Mesodermal cell (in vitro differentiated cells): ENCODE results near the gene DPM2. TPM values are rescaled to one million over a fixed set of nuclear protein-coding genes. Genes with fewer than 3 reads are reported as not detected.

Experiments
- H3K27ac ChIP-seq: 2 replicates; pipeline ENCODE4 v1.7.0; 2013; ENCODE audit warnings: mild to moderate bottlenecking, low read depth, low read length, moderate library complexity; ENCODE audit not compliant: severe bottlenecking
- H3K36me3 ChIP-seq: 2 replicates; pipeline ENCODE4 v1.7.1; 2013; ENCODE audit warnings: mild to moderate bottlenecking, low read length, moderate library complexity; ENCODE audit not compliant: control insufficient read depth, insufficient read depth
- H3K4me1 ChIP-seq: one replicate; pipeline ENCODE4 v1.7.1; 2013; ENCODE audit warnings: mild to moderate bottlenecking, low read length; ENCODE audit not compliant: insufficient read depth, control insufficient read depth, poor library complexity, severe bottlenecking
- H3K4me3 ChIP-seq: 2 replicates; pipeline ENCODE4 v1.7.0; 2013; ENCODE audit warnings: low read length, control low read depth, mild to moderate bottlenecking; ENCODE audit not compliant: insufficient read depth, poor library complexity, severe bottlenecking; ENCODE audit errors: extremely low read depth
- H3K9me3 ChIP-seq: 2 replicates; pipeline ENCODE4 v1.7.1; 2013; ENCODE audit warnings: mild to moderate bottlenecking, low read length, moderate library complexity; ENCODE audit not compliant: control insufficient read depth
- WGBS, 2 experiments: methylation state at CpG; one replicate each; pipeline ENCODE4 v1.1.5; 2013; ENCODE audit warnings: missing lambda C conversion rate in 2 of 2; ENCODE audit not compliant: insufficient coverage in 2 of 2; 5-methylcytosine and 5-hydroxymethylcytosine counted together
- polyA plus RNA-seq, 2 experiments: library from polyadenylated mRNA; stranded (reverse); fragments of 50-300 nt; gene quantifications; one replicate each; pipeline ENCODE4 v1.2.3, GENCODE V29; 2013

Gene DPM2, protein sequence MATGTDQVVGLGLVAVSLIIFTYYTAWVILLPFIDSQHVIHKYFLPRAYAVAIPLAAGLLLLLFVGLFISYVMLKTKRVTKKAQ
- polyA plus RNA-seq (2013, experiment 1 of 2), result 36.4 TPM
- polyA plus RNA-seq (2013, experiment 2 of 2), result 27.3 TPM

DNA sequence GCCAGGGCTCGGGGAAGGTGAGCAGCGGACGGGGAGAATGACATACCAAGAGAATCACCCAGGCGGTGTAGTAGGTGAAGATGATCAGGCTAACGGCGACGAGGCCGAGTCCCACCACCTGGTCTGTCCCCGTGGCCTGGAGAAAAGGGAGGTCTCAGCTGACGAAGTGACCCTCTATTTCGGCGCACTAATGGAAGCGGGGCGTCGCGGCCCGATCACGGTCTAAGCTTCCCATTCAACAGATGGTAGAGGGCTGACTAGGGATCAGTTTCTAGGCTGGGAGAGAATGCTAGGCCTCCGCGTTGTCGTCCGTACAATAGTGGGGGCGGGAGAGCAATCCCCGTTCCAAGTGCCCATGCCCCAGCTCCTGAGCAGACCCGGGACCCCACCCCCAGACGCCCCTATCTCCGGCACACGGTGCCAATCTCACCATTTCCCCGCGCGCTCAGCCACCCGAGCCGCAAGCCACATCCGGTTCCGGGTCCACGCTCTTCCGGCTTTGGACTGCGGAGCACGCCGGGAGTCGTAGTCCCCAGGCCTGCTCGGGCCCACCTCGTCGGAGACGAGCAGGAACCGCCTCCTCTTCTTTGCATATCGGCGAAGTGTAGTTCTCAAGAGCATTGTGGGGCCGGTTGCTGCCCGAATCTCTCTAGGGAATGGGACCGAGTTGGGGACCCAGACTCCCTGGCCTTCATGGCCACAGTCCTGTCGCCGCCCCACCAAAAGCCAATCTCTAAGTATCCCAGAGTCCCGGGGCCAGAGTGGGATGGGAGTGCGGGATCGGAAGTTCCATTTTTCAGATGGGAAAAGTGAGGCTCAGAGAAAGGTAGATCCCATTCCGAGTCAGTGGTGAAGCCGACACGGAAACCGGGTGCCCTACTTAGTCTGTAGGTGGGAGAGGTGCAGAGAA, at the start of gene DPM2:
Gene DPM2 (minus strand): TSS at position 467 of the 910 bp plus-strand sequence. CDS start 34 bp downstream, at position 433.
- H3K27ac ChIP-seq, result peak within 1 kb of the TSS; percentile 1

DNA sequence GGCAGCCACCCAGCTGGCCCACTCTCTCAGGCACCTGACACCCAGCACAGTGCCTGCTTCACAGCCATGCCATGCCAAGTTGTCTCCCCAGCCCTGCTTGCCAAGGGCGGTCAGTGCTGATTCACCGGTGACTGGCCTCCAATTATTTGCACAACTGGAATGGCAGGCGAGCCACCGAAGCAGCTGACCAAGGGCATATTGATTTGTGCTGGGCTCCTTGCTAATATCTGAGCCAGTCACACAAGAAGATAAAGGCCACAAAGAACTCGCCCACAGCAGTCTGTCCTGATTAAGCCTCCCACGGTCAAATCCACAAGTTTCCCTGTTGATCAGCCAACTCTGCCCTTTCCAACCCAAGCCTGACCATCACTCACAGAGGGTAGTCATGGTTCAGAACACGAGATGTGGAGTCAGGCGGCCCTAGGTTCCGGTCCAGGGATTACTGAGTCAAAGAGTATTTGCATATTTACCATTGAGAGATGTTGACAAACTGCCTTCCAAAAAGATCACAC, 49.5 kb upstream of the DPM2 start:
- peaks cover 3% of the 10 kb centered on the region for H3K4me1 ChIP-seq
- no peak overlapping the region for H3K27ac ChIP-seq
- no peaks in the 10 kb centered on the region for H3K36me3 ChIP-seq
- 91 to 94% methylated on average over 8 to 9 of the region's 9 CpGs for WGBS, 2 experiments
- no peak overlapping the region for H3K4me3 ChIP-seq
- H3K9me3 ChIP-seq, result no peaks in the 10 kb centered on the region

More for the DNA sequence above, at the start of gene DPM2:
- Histone ChIP-seq H3K9me3 (no peaks in the 10 kb centered on the region), H3K4me1 (peaks cover 13% of the 10 kb centered on the region), H3K4me3 (peak within 1 kb of the TSS; percentile 74), H3K36me3 (peaks cover 42% of the 10 kb centered on the region)
- 12 to 17% methylated on average over 49 to 59 of the region's 60 CpGs for WGBS, 2 experiments

DNA sequence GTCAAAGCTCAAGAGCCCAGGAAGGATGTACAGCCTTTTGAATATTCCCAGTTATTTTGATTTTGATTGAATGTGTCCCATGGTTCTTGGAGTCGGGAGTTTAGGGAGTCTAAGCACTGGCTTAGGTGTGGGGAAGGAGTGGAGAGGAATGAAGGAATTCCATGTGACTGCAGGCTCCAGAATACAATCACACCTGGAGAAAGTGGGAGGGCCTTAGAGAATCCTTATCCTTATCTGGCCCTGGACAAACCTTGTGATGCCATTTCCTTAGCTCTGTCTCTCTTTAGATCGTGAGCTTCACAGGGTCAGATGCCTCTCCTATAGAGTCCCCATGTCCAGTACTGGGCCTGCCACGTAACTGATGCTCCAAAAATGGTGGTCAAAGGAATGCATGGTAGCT, 47.4 kb upstream of the DPM2 start:
- no peak overlapping the region for H3K27ac ChIP-seq
- peaks cover 9% of the 10 kb centered on the region for H3K4me1 ChIP-seq
- H3K4me3 ChIP-seq, result no peak overlapping the region
- no peaks in the 10 kb centered on the region for H3K36me3 ChIP-seq
- 91 to 95% methylated on average over 3 of the region's 3 CpGs for WGBS, 2 experiments
- no peaks in the 10 kb centered on the region for H3K9me3 ChIP-seq

DNA sequence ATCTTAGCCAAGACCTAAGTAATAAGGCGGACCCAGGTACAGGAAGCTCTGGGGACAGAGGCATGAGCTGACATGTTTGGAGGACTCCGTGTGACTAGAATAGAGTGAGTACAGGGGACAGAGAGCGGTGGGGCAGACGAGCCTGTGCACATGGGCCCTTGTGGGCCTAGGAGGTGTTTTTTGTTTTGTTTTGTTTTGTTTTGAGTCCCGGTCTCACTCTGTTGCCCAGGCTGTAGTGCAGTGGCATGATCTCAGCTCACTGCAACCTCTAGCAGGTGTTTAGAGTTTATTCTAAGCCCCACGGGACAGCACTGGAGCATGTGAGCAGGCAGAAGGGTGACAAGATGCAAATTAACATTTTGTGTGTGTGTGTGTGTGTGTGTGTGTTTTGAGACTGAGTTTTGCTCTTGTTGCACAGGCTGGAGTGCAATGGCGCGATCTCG, 46.2 kb upstream of the DPM2 start:
- Histone ChIP-seq H3K27ac (no peak overlapping the region), H3K36me3 (no peaks in the 10 kb centered on the region), H3K9me3 (no peaks in the 10 kb centered on the region), H3K4me1 (peaks cover 11% of the 10 kb centered on the region), H3K4me3 (no peak overlapping the region)
- 94 to 95% methylated on average over 7 to 9 of the region's 9 CpGs for WGBS, 2 experiments

DNA sequence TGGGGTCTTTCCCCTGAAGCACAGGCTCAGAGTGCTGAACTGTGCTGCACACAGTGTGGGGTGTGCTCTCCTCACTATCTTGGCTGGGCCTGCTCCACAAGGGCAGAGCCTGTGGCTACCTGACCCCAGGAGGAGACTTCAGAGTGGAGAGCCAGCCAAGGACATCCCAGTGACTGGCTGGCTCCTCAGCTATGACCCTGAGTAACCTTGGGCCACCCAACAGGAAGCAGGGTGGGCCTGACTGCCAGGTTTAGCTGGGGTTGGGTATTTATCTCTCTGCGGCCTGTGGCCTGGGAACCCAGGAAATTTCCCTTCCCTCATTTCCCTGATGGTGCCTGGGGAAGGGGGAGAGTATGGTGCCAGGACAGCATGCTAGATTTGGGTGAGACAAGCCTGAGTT, 45.3 kb upstream of the DPM2 start:
- Histone ChIP-seq H3K9me3 (no peaks in the 10 kb centered on the region), H3K27ac (no peak overlapping the region), H3K36me3 (no peaks in the 10 kb centered on the region), H3K4me3 (no peak overlapping the region), H3K4me1 (peaks cover 18% of the 10 kb centered on the region)
- 100% methylated on average over 1 of the region's 1 CpG for WGBS, 2 experiments

DNA sequence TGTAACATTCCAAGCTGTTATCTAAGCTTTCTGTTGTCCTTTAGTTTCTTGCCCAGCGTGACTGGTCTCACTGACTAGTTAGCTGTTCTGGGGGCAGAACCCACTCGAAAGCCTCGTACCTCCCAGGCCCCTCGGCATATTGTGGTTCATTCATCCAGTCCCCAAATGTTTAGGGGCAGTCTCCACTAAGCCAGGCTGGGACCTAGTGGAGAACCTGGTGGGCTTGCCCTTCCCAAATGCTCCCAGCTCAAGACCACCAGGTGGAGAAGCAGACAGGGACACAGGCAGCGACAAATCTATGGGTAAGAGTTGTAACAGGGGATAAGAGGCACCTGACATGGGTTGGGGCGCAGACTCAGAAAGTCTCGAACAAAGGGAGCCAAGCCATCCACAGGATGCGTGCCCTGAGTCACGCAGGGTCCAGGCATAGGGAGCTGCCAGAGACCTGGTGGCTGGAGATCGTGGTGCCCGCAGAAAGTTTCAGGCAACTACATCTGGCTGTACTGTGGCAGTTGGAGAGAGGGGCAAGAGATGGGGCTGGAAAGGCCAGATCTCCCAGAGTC, 44.0 kb upstream of the DPM2 start:
- peaks cover 28% of the 10 kb centered on the region for H3K4me1 ChIP-seq
- H3K36me3 ChIP-seq, result no peaks in the 10 kb centered on the region
- peak overlapping the region; percentile 97 for H3K27ac ChIP-seq
- 85 to 86% methylated on average over 10 to 11 of the region's 11 CpGs for WGBS, 2 experiments
- no peaks in the 10 kb centered on the region for H3K9me3 ChIP-seq
- peak overlapping the region; percentile 37 for H3K4me3 ChIP-seq

DNA sequence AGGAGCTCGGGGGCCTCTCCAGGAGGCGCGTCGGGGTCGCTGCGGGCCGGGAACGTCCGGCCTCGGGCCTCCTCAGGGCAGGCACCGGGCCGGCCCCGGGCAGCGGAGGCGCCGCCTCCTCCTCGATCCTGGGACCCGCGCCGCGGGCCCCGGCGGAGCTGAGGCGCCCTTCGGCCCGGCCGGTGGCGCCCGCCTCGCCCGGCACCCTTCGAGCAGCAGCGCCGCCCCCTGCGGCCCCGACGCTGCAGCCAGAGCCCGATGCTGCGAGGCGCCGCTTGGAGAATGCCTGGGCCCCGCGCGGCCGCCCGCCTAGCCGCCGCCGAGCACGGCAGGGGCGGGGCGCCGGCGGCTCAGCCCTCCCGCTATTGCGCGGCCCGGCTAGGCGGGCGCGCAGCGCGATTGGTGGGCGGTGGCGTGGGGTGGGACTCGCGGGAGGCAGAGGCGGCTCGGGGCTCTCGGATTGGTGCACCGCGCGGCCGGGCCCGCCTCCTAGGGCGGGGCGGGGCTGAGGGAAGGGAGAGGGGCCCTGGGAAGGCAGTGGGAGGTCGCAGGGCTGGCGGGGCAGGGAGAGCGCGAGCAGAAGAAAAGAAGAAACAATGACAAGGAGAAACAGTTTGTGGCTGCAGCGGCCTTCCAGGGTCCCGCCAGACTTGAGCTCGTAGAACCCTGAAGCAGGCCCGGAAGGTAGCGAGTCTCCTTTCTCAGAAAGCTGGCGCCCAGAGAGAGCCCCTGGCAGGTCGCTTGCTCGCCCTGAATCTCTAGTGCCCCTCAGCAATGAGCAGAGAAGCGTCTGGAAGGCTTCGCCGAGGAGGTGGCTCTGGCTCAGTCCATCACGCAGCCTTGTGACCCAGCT, 43.3 kb upstream of the DPM2 start, which contains the start of gene EEIG1:
Gene EEIG1 (minus strand): TSS at position 284 of the 853 bp plus-strand sequence. CDS start 852 bp downstream, outside the sequence.
- 1 to 2% methylated on average over 70 to 74 of the region's 93 CpGs for WGBS, 2 experiments
- peak within 1 kb of the TSS; percentile 76 for H3K4me3 ChIP-seq
- no peaks in the 10 kb centered on the region for H3K36me3 ChIP-seq
- peaks cover 32% of the 10 kb centered on the region for H3K4me1 ChIP-seq
- peak within 1 kb of the TSS; percentile 97 for H3K27ac ChIP-seq
- H3K9me3 ChIP-seq, result no peaks in the 10 kb centered on the region

DNA sequence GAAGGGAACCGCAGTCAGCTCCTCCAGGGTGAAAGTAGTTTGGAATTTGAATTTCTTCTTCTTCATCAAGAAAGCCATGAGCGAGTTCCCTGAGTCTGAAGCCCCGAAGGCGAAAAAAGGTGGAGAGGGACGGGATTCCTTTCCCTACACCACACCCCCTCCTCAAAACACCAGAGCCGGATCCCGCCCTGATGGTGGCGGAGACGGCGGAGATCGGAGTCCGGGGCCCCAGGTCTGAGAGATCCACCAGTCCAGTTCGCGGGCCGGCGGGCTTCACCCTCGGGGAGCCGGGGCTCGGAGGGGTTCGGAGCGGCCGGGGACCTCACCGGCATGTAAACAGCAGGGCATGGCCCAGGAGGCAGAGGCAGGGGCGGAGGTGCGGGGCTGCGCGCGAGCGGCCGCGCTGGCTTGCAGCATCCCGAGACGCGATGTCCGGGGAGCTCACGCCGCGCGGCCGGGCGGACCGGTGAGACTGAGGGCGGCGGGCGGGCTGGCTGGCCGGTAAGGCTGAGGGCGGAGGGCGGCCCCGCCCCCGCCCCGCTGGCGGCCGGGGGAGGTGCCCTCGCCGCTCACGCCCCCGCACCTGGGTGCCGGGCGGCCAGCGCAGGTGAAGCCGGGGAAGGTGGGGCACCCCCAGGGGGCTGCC, 42.5 kb upstream of the DPM2 start:
- no peaks in the 10 kb centered on the region for H3K9me3 ChIP-seq
- no peaks in the 10 kb centered on the region for H3K36me3 ChIP-seq
- WGBS, 2 experiments, result 0% methylated on average over 47 to 52 of the region's 61 CpGs
- peaks cover 40% of the 10 kb centered on the region for H3K4me1 ChIP-seq
- peak overlapping the region; percentile 76 for H3K4me3 ChIP-seq
- H3K27ac ChIP-seq, result peak overlapping the region; percentile 45

DNA sequence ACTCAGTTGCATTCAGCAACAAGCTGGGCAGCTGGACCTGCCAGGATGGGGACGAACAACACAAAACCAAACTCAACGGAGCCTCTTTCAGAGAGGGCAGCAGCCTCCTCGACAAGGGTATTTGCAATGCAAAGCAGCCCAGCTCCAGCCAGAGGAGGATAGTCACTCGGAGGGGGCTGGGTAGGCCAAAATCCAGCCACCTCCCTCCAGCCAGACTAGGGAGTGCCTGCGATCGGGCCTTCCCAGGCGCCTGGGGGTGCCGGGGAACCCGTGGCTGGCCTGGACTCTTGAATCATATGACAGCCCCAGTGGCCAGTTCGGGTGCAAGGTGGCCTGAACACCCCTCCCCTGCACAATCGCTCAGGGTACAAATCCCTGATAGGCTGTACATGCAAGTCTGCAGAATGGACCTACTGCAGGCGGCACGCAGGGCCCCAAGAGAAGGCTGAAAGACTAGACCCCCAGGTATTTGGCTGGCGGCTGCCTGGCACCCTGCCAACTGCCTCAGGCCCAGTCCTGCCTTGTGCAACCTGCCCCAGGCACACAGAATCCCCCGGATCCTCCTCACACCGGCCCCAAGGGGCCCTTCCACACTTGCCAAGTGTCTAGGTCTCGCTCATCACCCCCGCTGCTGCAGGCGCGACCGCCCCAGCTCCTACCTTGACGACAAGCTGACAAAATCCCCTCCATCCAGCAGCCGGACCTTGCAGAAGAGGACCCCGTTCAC, 41.8 kb upstream of the DPM2 start:
- Histone ChIP-seq H3K27ac (peak overlapping the region; percentile 30), H3K36me3 (no peaks in the 10 kb centered on the region), H3K9me3 (no peaks in the 10 kb centered on the region), H3K4me3 (peak overlapping the region; percentile 76), H3K4me1 (peaks cover 46% of the 10 kb centered on the region)
- WGBS, 2 experiments, result 0 to 3% methylated on average over 14 to 17 of the region's 24 CpGs
